EL (cell line): Measurements from ENCODE around the gene SEC61A1.

ENCODE experiments used
- DNase-seq: peaks from one replicate; pipeline ENCODE4 v3.0.0-alpha.2; 2016

SEC61A1 gene

GRCh38 chr3:128078322-128078721 lies 26.1 kb downstream of the SEC61A1 start:
- DNase-seq, result no peak

DNA sequence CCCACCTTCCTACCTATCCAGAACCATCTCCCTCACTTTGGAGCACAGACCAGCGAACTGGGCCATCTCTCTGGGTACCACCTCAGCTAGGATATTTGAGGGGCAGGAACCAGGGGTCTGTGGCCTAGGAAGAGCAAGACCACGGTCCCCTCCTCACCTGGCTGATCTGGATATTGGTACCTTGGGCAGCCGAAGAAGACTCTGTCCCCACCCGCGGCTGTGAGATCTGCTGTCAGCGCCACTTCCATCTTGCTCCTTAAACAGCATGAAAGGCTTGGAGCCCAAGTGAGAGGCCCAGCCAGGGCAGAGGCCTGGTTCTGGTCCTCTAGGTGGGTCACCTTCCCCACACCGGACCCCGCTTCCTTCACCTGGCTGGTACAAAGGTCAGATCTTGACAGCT lies 26.6 kb downstream of the SEC61A1 start:
- DNase-seq, result no peak

DNA sequence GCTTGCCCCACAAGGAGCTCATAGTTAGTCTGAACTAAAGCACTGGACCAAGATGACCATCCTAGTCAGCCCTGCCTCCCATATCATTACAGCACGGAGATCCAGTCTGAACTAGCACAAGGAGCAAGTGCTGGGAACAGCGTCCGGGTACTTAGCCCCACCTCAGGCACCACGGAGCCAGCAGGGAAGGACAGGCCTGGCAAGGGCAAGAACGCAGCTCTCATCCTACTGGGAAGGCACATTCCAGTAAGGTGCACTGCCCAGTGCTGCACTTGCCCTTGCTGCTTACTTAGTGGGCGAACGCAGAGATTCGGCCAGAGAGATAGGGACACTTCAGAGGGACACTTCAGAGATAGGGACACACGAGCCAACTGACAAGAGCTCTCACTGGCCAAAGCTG lies 27.6 kb downstream of the SEC61A1 start:
- DNase-seq, result no peak

DNA sequence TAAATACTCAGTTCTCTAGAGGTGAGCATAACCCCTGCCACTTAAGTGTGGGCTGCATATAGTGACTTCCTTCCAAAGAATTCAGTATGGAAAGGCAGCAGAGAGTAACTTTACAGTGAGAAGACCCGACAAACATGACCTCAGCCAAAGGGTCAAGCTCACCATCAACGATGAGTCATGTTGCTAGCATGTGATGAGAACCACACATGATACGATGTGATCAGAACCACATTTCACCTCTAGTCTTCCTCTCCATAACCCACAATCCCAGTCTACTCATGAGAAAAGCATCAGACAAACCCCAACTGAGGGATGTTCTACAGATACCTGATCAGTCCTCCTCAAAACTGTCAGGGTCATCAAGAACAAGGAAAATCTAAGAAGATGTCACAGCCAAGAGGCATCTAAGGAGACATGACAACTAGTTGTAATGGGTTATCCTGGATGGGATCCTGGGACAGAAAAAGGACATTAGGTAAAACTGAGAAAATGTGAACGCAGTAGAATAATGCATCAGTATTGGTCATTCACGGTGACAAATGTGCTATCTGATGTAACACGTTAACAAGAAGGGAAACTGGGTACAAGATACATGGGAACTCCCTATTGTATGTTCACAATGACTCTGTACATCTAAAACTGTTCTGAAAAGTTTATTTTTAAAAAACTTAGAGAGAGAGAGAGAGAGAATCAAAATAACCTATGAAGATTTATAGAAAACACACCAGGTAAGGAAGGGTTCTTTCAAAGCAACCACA lies 28.3 kb downstream of the SEC61A1 start:
- DNase-seq, result peak; percentile 97

DNA sequence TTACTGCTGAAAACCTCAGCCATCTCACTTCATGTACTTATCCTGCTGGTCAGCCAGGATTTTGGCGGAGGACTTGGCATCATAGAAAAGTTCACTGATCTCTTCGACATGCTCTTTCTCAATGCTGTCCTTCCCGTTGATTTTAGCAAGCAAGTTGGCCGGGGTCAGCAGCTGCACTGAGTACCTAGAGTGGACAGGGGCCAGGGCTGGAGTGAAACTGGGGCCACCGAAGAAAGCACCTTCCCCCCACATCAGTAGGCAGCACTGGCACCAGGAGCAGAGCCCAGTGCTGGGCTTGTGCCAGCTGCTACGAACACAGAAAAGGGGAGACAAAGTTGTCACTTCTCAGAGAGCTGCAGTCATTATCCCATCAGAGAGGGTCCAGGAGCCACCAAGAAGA lies 29.0 kb downstream of the SEC61A1 start:
- no peak for DNase-seq

DNA sequence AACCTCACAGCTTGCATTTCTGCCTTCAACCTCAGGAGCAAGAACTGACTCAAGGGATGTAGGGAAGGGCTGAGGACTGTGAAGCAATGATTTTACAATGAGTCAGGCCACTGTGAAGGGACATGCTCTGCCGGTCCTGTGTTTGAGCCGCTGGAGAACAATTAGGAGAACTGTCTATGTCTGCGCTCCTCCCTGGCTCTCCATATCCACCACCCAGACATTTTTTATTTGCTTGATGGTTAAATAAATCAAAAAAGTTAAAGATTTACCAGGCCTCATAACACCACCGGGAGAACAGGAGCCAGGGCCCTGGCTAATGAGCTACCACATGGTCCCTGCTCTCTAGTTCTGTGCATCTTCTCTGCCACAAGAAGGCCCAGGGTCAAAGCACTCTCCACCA lies 29.6 kb downstream of the SEC61A1 start:
- peak; percentile 68 for DNase-seq

- no peak for DNase-seq
These were observed 30.3 kb downstream of the SEC61A1 start for GRCh38 chr3:128082546-128082945.

- DNase-seq, result no peak
These were observed 31.2 kb downstream of the SEC61A1 start for GRCh38 chr3:128083396-128083795.

DNA sequence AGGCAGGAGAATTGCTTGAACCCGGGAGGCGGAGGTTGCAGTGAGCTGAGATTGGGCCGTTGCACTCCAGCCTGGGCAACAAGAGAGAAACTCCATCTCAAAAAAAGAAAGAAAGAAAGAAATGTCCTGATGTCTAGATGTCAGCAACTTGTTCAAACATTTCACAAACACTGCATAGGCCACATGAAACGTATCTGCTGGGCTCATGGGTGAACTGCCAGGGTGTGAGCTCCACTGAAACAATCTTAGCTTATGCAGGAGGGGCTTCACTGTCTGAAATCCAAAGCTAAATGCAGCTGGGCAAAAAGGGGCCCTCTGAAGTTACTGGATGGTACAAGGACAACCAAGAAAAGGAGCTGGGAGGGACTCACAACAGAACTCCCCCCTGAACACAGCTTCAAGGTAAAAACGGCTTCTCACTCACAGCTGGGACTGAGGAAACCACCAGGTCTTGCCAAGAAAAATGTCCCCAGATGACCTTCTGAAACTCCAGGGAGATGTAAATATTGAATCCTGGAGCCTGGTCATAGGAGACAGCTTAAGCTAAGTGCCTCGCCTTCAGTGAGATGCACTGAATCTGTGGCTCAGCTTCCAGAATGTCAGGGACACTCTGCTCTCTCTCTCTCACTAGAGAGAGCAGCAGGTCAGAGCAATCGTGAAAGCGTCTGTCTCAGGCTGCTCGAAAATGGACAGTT lies 31.9 kb downstream of the SEC61A1 start:
- DNase-seq, result no peak

DNA sequence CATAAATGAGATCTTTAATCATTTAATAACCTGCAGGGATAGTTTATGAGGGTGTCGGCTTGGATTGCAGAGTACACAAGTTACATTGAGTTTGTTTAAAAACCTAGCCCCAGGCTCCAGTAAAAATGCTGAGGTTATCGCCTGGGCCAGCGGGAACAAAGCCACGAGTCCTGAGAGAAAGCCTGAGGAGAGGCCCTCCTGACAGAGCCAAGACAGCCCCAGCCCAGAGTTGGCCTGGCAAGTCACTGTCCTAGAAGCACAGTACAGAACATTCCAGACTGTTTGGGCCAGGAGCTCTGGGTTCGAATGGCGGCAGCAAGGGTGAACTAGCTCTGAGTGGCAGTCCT lies 32.4 kb downstream of the SEC61A1 start:
- no peak for DNase-seq

GRCh38 chr3:128089135-128089534 lies 36.9 kb downstream of the SEC61A1 start:
- DNase-seq, result no peak

GRCh38 chr3:128091586-128091985 lies 39.3 kb downstream of the SEC61A1 start:
- no peak for DNase-seq

DNA sequence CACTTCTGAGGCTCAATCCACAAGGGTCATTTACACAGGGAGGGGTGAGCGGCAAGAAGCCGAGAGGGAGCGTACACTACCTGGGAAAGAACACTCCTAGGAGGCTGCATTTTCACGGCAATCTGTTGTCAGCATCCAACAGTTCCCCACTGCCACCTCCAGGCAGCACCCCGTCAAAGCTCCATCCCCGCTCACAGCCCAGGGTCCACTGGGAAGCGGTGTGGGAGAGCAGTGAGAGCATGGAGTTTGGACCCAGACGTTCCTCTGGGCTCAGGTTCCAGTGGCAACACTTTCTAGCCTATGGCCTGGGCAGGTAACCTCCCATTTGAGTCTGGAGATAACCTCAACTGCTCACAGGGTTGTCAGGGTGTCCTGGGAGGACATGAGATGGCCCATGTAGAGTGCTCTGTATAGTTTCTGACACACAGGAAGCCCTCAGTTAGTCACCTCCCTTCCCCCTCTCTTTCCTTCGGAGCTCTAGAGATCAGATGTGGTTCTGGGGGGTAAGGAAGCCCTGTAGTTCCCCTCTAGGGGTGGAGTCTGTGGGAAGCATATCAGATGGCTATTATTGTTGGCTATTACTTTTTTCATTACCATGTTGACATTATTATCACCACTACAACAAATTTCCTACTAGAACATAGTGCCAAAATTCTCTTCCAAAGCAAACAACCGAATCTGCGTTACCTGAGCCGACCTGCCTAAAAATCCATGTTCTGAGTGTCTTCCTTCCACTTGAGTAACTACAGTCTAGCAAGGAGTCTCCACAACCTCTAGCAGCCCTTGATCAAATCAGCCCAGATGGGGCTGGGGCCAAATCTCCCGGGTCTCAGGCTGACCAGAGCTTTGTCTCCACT lies 42.3 kb downstream of the SEC61A1 start:
- DNase-seq, result peak; percentile 52

GRCh38 chr3:128095222-128095703 lies 43.0 kb downstream of the SEC61A1 start:
- peak; percentile 86 for DNase-seq

- DNase-seq, result no peak
These were observed 46.0 kb downstream of the SEC61A1 start for GRCh38 chr3:128098234-128098633.

- no peak for DNase-seq
These were observed 47.9 kb downstream of the SEC61A1 start for GRCh38 chr3:128100161-128100560.

GRCh38 chr3:128100638-128101037 lies 48.4 kb downstream of the SEC61A1 start:
- DNase-seq, result no peak

GRCh38 chr3:128103136-128103676 lies 51.0 kb downstream of the SEC61A1 start:
- no peak for DNase-seq

DNA sequence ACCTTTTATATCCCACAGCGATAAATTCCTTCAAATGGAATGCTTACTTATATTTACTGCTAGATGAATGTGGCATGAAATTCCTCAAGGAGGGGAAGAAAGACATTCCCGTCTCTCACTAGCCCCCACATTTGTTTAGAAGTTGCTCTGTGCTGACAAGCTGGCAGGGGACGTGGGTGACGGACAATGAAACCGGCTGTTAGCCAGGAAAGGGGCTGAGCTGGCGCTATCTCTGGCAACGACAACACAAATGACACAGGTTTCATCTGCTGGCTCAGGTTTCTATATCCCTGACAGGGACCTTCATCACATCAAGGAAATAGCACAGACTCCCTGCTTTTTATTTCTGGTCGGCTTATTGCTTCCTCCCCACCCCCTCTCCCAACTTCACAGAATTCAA lies 55.6 kb downstream of the SEC61A1 start:
- no peak for DNase-seq

GRCh38 chr3:128111147-128111546 lies 58.9 kb downstream of the SEC61A1 start:
- DNase-seq, result no peak

DNA sequence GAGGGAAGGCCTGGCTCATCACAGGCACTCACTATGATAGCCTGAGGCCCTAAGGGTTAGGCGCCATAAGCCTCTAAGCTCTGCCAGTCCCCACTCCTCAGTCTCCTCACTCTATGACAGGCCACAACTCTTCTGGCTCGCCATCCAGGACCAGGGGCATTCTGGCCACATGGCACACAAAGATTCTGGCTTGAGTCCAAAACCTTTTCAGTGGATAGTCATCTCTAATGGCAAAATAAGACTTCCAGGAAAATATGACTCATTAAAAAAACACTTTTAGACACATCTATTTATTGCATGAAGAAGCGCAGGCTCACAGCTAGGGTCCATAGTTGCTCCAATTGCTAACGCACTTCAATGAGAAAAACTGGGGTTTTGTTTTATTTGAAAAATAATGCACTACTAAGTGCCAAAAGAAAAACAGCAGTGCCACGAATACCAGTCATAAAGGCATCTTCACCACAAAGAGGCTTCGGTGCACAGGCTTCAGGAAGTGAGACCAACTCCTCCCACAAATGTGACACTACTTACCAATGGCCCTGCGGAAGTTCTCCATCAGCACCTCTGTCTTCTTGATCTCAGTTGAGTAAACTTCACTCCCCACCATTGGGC lies 60.2 kb downstream of the SEC61A1 start:
- DNase-seq, result peak; percentile 94
